NCI-H774 (cell line): ENCODE results near the gene HIGD1B.

ENCODE experiments used
- DNase-seq: peaks from one replicate; lab custom pipeline; 2025; lab: John Stamatoyannopoulos, UW

The HIGD1B gene

DNA sequence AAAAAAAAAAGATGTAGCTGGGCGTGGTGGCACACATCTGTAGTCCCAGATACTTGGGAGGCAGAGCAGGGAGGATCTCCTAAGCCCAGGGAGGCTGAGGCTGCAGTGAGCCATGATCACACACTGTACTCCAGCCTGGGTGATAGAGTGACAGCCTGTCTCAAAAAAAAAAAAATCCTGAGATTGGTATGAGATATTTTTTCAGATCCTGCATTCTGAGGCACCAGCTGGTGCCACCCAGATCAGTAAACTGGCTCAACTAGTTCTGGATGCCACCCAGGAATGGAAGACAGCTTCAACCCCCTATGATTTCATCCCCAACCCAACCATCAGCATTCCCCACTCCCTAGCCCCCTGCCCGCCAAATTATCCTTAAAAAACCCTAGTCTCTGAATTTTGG lies 10.5 kb upstream of the HIGD1B start:
- DNase-seq, result no peak

DNA sequence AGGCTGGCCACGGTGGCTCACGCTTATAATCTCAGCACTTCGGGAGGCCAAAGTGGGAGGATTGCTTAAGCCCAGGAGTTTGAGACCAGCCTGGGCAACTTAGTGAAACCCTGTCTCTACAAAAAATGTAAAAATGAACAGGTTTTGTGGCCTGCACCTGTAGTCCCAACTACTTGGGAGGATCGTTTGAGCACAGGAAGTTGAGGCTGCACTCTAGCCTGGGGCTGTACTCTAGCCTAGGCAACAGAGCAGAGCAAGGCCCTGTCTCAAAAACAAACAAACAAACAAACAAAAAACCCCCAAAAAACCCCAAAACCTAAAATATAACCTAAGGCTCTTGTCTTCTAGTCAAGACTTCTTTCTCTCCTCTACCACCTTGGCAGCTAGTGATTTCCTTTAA lies 7.4 kb upstream of the HIGD1B start:
- DNase-seq, result no peak

GRCh38 chr17:44840936-44841335 lies 6.7 kb upstream of the HIGD1B start:
- DNase-seq, result no peak

GRCh38 chr17:44842748-44843147 lies 4.9 kb upstream of the HIGD1B start:
- no peak for DNase-seq

GRCh38 chr17:44844390-44844830 lies 3.3 kb upstream of the HIGD1B start:
- no peak for DNase-seq

DNA sequence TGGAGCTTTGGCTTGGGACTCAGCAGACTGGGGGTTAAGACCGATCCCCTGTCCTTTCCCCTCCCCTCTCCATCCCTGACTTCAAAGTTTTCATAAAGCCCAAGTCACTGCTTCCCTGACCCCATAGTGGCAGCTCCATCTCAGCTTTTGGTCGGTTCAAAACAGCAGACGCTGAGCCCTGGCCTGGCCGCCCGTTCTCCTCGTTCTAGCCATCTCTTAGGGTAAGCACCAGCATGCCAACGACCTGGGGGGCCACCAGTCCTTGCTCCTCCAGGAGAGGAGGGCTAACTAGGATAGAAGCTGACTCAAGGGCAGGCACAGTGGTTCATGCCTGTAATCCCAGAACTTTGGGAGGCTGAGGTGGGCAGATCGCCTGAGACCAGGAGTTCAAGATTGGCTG lies 1.5 kb upstream of the HIGD1B start:
- no peak for DNase-seq

DNA sequence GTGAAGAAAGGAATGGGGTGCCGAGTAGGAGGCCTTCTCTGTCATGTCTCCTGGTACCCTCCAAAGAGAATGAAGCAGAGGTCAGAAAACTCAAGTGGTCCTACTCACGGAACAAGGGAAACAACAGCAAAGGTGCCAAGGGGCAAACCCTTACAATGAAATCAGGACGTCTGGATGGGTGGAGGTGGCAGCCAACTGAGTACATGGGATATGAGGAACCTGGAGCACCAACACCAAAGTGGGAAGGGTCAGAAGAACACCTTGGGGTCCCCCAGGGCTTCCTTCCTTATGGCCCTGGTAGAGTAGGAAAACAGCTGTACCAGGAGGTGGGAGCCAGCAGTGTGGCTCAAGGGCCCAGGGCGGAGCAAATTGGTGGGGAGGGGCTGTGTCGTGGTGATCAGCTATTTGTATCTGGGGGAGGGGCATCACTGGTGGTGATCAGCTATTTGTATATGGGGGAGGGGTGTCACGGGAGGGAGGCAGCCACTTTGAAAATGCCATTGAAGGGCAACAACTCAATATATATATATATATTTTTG lies 643 bp downstream of the HIGD1B start:
- no peak for DNase-seq

- no peak for DNase-seq
Measured at GRCh38 chr17:44848961-44849489, 1.3 kb downstream of the HIGD1B start.

DNA sequence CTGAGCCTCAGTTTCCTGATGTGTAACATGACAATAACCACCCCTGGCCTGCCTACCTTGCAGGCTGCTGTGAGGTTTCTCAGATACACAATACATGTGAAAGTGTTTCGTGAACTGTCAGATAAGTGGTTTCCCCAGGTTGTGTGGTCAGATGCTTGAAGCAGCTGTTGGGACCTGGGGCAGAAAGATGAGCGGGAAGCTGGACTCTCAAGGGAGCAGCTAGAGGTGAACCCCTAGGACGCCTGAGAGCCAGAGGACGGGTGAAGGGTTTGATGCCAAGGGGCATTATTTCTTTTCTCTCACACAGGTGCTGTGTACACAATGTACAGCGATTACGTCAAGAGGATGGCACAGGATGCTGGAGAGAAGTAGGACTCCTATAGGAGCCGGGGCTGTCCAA lies 2.3 kb downstream of the HIGD1B start:
- DNase-seq, result no peak

- DNase-seq, result no peak
Measured at GRCh38 chr17:44850612-44851011, 2.9 kb downstream of the HIGD1B start.

- no peak for DNase-seq
Measured at GRCh38 chr17:44854192-44854591, 6.5 kb downstream of the HIGD1B start.

- no peak for DNase-seq
Measured at GRCh38 chr17:44859701-44860100, 12.0 kb downstream of the HIGD1B start.

DNA sequence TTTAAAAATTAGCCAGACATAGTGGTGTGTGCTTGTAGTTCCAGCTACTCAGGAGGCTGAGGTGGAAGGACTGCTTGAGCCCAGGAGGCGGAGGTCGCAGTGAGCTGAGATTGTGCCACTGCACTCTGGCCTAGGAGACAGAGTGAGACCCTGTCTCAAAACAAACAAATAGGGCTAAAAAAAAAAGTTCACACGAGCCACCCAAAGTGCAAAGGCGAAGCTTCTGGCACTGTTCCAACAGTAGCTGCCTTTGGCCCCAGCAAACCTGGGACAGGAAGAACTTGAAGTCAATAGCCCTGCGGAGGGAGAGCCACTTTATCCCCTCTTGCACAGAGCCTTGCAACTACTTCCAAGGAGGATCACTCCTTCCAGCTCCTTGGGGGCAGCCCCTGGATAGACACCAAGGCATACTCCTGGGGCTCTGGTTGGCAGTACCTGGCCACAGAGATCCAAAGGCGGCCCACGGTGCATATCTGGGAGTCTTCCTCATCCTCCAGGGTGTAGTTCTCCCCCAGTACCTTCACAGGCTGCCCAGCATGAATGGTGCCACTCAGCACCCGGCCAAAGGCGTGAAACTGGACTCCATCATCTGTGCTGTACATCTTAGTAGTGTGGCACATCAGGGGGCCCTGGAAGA lies 14.7 kb downstream of the HIGD1B start:
- DNase-seq, result no peak

DNA sequence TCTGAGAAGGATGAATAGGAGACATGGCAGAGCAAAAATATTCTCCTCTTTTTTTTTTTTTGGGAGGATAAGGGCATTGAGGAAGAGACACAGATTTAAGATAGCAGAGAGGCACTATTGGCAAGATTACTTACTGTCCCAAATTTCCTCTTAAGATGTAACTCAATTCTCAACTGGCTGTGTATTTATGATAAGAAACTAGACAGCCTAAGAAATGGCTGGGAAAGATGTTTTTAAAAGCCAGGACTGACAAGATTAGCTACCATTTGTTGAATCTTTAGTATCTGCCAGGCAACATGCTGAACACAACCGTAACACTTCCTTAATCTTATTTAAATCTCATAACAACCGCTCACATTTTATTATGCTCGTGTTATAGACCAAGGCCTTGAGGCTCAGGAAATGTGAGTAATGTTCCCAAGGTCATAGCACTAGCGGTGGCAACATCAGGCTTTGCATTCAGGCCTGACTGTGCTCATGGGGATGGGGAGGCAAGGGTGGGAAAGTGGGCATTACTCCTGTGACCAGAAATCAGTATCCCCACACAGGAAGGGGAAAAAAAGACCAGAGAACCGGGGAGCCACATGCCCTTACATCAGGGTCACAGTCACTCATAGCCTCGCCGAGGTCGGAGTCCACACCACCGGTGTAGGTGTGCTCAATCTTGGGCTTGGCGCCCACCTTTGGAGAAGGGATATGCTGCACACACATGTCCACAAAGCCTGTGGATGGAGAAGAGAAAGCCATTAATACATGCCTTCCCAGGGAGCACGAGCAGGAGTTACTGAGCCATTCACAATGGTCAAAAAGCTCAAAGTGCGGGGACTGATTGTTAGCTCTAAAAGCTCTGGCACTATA lies 15.6 kb downstream of the HIGD1B start:
- no peak for DNase-seq

- no peak for DNase-seq
Measured at GRCh38 chr17:44864831-44865230, 17.1 kb downstream of the HIGD1B start.

DNA sequence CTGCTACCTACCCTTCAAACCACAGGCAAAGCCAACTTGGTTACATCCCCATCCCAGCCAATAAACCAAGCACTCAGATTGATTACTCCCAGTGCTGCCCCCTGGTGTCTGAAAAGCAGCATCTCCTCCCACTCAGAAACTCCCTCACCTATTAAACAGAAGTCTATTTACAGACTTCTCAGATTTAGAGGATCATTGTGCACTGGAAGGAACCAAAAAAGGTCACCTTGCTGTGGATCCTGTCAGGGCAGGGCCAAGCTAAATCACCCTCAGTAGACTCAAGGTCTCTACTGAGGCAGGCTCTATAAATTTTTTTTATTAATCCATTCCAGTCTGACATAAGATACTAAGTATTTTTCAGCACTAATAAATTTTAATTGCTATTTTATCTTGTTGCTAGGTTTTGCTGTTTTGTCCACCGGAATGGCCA lies 17.6 kb downstream of the HIGD1B start:
- DNase-seq, result peak; percentile 54

DNA sequence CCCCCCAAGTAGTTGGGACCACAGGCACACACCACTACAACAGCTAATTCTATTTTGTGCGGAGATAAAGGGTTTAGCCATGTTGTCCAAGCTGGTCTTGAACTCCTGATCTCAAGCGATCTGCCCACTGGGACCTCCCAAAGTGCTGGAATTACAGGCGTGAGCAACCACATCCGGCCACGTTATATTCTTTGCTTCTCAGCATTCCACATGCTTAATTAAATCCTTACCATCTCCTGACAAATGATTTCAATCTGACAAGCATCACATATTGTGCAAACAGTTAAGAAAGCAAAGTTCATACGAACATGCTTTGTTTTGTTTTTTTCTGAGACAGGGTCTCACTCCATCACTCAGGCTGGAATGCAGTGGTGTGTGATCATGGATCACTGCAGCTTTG lies 18.2 kb downstream of the HIGD1B start:
- DNase-seq, result no peak

- no peak for DNase-seq
Measured at GRCh38 chr17:44867841-44868240, 20.2 kb downstream of the HIGD1B start.

DNA sequence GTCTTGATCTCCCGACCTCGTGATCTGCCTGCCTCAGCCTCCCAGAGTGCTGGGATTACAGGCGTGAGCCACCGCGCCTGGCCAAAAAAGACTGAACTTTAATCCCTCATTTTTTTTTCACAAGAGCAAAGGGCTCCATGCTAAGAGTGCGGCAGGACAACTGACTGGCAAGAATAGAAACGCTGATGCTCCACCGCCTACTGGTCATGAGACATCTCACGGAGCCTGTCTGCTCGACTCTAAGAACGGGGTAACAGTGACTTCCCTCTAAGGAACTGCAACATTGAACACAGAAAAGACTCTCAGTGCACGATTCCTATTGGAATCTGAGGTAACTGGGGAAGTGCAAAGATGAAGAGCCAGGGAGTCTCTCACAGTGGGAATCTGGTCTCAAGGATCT lies 23.9 kb downstream of the HIGD1B start:
- DNase-seq, result no peak

- peak; percentile 21 for DNase-seq
Measured at GRCh38 chr17:44872131-44872768, 24.6 kb downstream of the HIGD1B start.

- no peak for DNase-seq
Measured at GRCh38 chr17:44875761-44876160, 28.1 kb downstream of the HIGD1B start.

GRCh38 chr17:44877121-44877520 lies 29.4 kb downstream of the HIGD1B start:
- no peak for DNase-seq
